ENCODE results near the gene HTRA1.
A peak's percentile ranks its signal among the peaks of the same experiment; 100 is the strongest.

The HTRA1 gene

GRCh38 chr10:122548407-122549085 is 87.2 kb downstream of the HTRA1 start:
- H2BK5ac ChIP-seq (ENCODE audit: low read depth, low read length, poor library complexity), result no peak overlapping the region
- no peak overlapping the region for H4K12ac ChIP-seq (ENCODE audit: low read depth, low read length)
- peaks cover 0 to 2% of the 10 kb centered on the region in 2 experiments for H3K4me1 ChIP-seq (ENCODE audit: control insufficient read depth in 1 of 2, insufficient read depth in 2 of 2, low read length in 2 of 2)
- DNase-seq, result no peak
- WGBS (ENCODE audit: extremely low coverage, insufficient coverage, insufficient read length), result no CpG with 5 or more reads among the region's 11 CpGs
- no peak overlapping the region for H3K9ac ChIP-seq (ENCODE audit: low read length)
- H2AFZ ChIP-seq (ENCODE audit: insufficient read depth, low read length, poor library complexity), result no peak overlapping the region
- no peaks in the 10 kb centered on the region for H3K27me3 ChIP-seq (ENCODE audit: insufficient read depth, low read length)
- H3K27ac ChIP-seq (ENCODE audit: low read depth, low read length), result no peak overlapping the region
- H3K4me2 ChIP-seq (ENCODE audit: low read length), result no peak overlapping the region
- no peak overlapping the region for H2AK5ac ChIP-seq (ENCODE audit: low read length)
- no peak overlapping the region for H4K91ac ChIP-seq (ENCODE audit: low read depth, low read length)
- no peaks in the 10 kb centered on the region for H3K79me2 ChIP-seq (ENCODE audit: control insufficient read depth, insufficient read depth, low read length, poor library complexity)
- H3K9me3 ChIP-seq (ENCODE audit: insufficient read depth, low read depth, low read length), result peaks cover 7% of the 10 kb centered on the region
- H3K36me3 ChIP-seq (ENCODE audit: control insufficient read depth in 1 of 2, insufficient read depth in 2 of 2, low read length in 2 of 2), result no peaks in the 10 kb centered on the region
- no peak overlapping the region for H3K23ac ChIP-seq (ENCODE audit: low read length)
- H3K18ac ChIP-seq (ENCODE audit: low read length), result no peak overlapping the region
- H3K79me1 ChIP-seq (ENCODE audit: low read length), result no peaks in the 10 kb centered on the region
- no peak overlapping the region for H4K8ac ChIP-seq (ENCODE audit: low read depth, low read length)
- H3K4ac ChIP-seq (ENCODE audit: low read depth, low read length), result no peak overlapping the region
- H2BK12ac ChIP-seq (ENCODE audit: low read length), result no peak overlapping the region
- no peak overlapping the region for H3K14ac ChIP-seq (ENCODE audit: low read length)
- H3K4me3 ChIP-seq (ENCODE audit: low read depth, low read length), result no peak overlapping the region
- H2BK120ac ChIP-seq (ENCODE audit: insufficient read depth, low read length, poor library complexity), result no peak overlapping the region

DNA sequence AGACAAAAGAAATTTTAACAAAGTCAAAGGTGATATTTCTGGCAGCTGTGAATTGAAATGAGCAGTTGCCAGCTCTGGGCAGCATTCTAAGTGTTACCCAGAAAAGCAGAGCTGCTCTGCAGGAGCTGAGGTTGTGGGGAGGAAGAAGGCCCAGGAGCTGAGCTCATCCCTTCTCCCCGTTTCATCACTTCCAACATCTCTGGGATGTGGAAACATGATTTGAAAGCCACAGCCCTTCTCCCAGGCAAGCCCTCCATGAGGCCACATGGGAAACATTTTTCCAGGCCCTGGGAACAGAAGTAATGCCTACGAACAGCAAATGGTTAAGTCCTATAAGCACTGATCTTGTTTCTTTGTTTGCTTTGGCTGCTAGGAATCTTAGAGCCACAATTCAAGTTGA is 88.3 kb downstream of the HTRA1 start:
- Histone ChIP-seq H3K14ac (ENCODE audit: low read length) (no peak overlapping the region), H3K4me3 (ENCODE audit: low read depth, low read length) (no peak overlapping the region), H3K36me3 (ENCODE audit: control insufficient read depth in 1 of 2, insufficient read depth in 2 of 2, low read length in 2 of 2) (no peaks in the 10 kb centered on the region), H3K23ac (ENCODE audit: low read length) (no peak overlapping the region), H3K18ac (ENCODE audit: low read length) (no peak overlapping the region), H3K27ac (ENCODE audit: low read depth, low read length) (no peak overlapping the region), H3K4me2 (ENCODE audit: low read length) (no peak overlapping the region), H3K4me1 (ENCODE audit: control insufficient read depth in 1 of 2, insufficient read depth in 2 of 2, low read length in 2 of 2) (peaks cover 0 to 2% of the 10 kb centered on the region in 2 experiments), H2BK5ac (ENCODE audit: low read depth, low read length, poor library complexity) (no peak overlapping the region), H4K12ac (ENCODE audit: low read depth, low read length) (no peak overlapping the region), H4K91ac (ENCODE audit: low read depth, low read length) (no peak overlapping the region), H2AFZ (ENCODE audit: insufficient read depth, low read length, poor library complexity) (no peak overlapping the region), H3K27me3 (ENCODE audit: insufficient read depth, low read length) (no peaks in the 10 kb centered on the region), H2BK12ac (ENCODE audit: low read length) (no peak overlapping the region), H2BK120ac (ENCODE audit: insufficient read depth, low read length, poor library complexity) (no peak overlapping the region), H3K9me3 (ENCODE audit: insufficient read depth, low read depth, low read length) (peaks cover 5% of the 10 kb centered on the region), H3K79me2 (ENCODE audit: control insufficient read depth, insufficient read depth, low read length, poor library complexity) (no peaks in the 10 kb centered on the region), H4K8ac (ENCODE audit: low read depth, low read length) (no peak overlapping the region), H2AK5ac (ENCODE audit: low read length) (no peak overlapping the region), H3K4ac (ENCODE audit: low read depth, low read length) (no peak overlapping the region), H3K9ac (ENCODE audit: low read length) (no peak overlapping the region), H3K79me1 (ENCODE audit: low read length) (no peaks in the 10 kb centered on the region)
- no peak for DNase-seq
- WGBS (ENCODE audit: extremely low coverage, insufficient coverage, insufficient read length), result no CpG with 5 or more reads among the region's 2 CpGs

GRCh38 chr10:122550427-122550826 is 89.1 kb downstream of the HTRA1 start:
- DNase-seq, result no peak
- no peak overlapping the region for H3K27ac ChIP-seq (ENCODE audit: low read depth, low read length)
- no peak overlapping the region for H3K4me2 ChIP-seq (ENCODE audit: low read length)
- H2AFZ ChIP-seq (ENCODE audit: insufficient read depth, low read length, poor library complexity), result no peak overlapping the region
- no peaks in the 10 kb centered on the region for H3K36me3 ChIP-seq (ENCODE audit: control insufficient read depth in 1 of 2, insufficient read depth in 2 of 2, low read length in 2 of 2)
- no peak overlapping the region for H2AK5ac ChIP-seq (ENCODE audit: low read length)
- H3K23ac ChIP-seq (ENCODE audit: low read length), result no peak overlapping the region
- H2BK5ac ChIP-seq (ENCODE audit: low read depth, low read length, poor library complexity), result no peak overlapping the region
- peak overlapping the region; percentile 41 for H3K4me3 ChIP-seq (ENCODE audit: low read depth, low read length)
- no peak overlapping the region for H3K9ac ChIP-seq (ENCODE audit: low read length)
- no peaks in the 10 kb centered on the region for H3K79me1 ChIP-seq (ENCODE audit: low read length)
- peaks cover 5% of the 10 kb centered on the region for H3K9me3 ChIP-seq (ENCODE audit: insufficient read depth, low read depth, low read length)
- no peak overlapping the region for H2BK120ac ChIP-seq (ENCODE audit: insufficient read depth, low read length, poor library complexity)
- H3K14ac ChIP-seq (ENCODE audit: low read length), result no peak overlapping the region
- no peak overlapping the region for H4K91ac ChIP-seq (ENCODE audit: low read depth, low read length)
- no peaks in the 10 kb centered on the region for H3K27me3 ChIP-seq (ENCODE audit: insufficient read depth, low read length)
- H2BK12ac ChIP-seq (ENCODE audit: low read length), result no peak overlapping the region
- no peaks in the 10 kb centered on the region for H3K79me2 ChIP-seq (ENCODE audit: control insufficient read depth, insufficient read depth, low read length, poor library complexity)
- no peak overlapping the region for H4K8ac ChIP-seq (ENCODE audit: low read depth, low read length)
- no CpG with 5 or more reads among the region's 9 CpGs for WGBS (ENCODE audit: extremely low coverage, insufficient coverage, insufficient read length)
- no peak overlapping the region for H4K12ac ChIP-seq (ENCODE audit: low read depth, low read length)
- no peak overlapping the region for H3K18ac ChIP-seq (ENCODE audit: low read length)
- no peak overlapping the region for H3K4ac ChIP-seq (ENCODE audit: low read depth, low read length)
- peaks cover 0 to 2% of the 10 kb centered on the region in 2 experiments for H3K4me1 ChIP-seq (ENCODE audit: control insufficient read depth in 1 of 2, insufficient read depth in 2 of 2, low read length in 2 of 2)

GRCh38 chr10:122550983-122551382 is 89.6 kb downstream of the HTRA1 start:
- Histone ChIP-seq H3K18ac (ENCODE audit: low read length) (no peak overlapping the region), H2AFZ (ENCODE audit: insufficient read depth, low read length, poor library complexity) (no peak overlapping the region), H3K14ac (ENCODE audit: low read length) (no peak overlapping the region), H2BK12ac (ENCODE audit: low read length) (no peak overlapping the region), H2AK5ac (ENCODE audit: low read length) (no peak overlapping the region), H2BK5ac (ENCODE audit: low read depth, low read length, poor library complexity) (no peak overlapping the region), H4K8ac (ENCODE audit: low read depth, low read length) (no peak overlapping the region), H3K27me3 (ENCODE audit: insufficient read depth, low read length) (no peaks in the 10 kb centered on the region), H3K79me1 (ENCODE audit: low read length) (no peaks in the 10 kb centered on the region), H4K12ac (ENCODE audit: low read depth, low read length) (no peak overlapping the region), H2BK120ac (ENCODE audit: insufficient read depth, low read length, poor library complexity) (no peak overlapping the region), H3K4ac (ENCODE audit: low read depth, low read length) (no peak overlapping the region), H3K36me3 (ENCODE audit: control insufficient read depth in 1 of 2, insufficient read depth in 2 of 2, low read length in 2 of 2) (no peaks in the 10 kb centered on the region), H3K79me2 (ENCODE audit: control insufficient read depth, insufficient read depth, low read length, poor library complexity) (no peaks in the 10 kb centered on the region), H3K9me3 (ENCODE audit: insufficient read depth, low read depth, low read length) (peaks cover 5% of the 10 kb centered on the region), H3K9ac (ENCODE audit: low read length) (no peak overlapping the region), H3K4me3 (ENCODE audit: low read depth, low read length) (no peak overlapping the region), H3K27ac (ENCODE audit: low read depth, low read length) (no peak overlapping the region), H3K4me1 (ENCODE audit: control insufficient read depth in 1 of 2, insufficient read depth in 2 of 2, low read length in 2 of 2) (peaks cover 0 to 2% of the 10 kb centered on the region in 2 experiments), H3K23ac (ENCODE audit: low read length) (no peak overlapping the region), H4K91ac (ENCODE audit: low read depth, low read length) (no peak overlapping the region), H3K4me2 (ENCODE audit: low read length) (no peak overlapping the region)
- DNase-seq, result no peak
- no CpG with 5 or more reads among the region's 3 CpGs for whole genome bisulfite sequencing (ENCODE audit: extremely low coverage, insufficient coverage, insufficient read length)

All from trophoblast cell (in vitro differentiated cells and primary cell).